Stimulated activated CD8-positive, alpha-beta memory T cell treated with anti-CD3 and anti-CD28 coated beads, Interleukin-7, amount 100 ng/mL, for 24 hours (primary cell): ENCODE measurements around the gene PLXNA1.

Experiments
- DNase-seq: peaks from one replicate; pipeline ENCODE4 v3.0.0-alpha.2; 2020; ENCODE audit warnings: low read depth

Gene PLXNA1

DNA sequence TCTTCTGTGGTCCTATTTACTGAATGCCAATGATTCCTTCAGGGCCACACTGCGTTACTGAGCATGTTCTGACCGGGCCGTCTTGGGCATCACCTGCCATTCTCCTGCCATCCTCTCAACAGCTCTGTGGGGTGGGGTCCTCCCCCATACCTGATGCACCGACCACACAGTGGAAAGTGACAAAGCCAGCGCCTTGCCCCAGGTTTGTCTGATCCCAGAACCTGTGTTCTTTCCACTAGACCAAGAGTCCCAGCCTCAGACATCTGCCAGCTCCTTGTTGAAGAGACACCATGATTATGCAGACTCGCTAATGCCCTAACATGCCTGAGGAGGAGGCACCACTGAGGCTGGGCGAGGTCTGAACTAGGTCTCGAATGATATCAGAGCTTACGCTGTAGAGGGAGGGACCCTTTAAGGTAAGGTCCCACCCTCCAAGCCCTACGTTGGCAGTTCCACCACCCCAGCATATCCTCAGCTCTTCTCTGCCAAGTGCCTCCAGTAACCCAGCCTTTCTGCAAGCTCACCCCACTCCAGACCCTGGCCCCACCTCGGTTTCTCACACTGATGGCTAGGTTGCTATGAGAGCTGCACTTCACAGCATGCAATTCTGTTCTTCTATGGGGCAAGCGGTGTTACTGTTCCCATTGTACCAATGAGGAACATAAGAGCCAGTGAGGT lies 29.8 kb upstream of the PLXNA1 start:
- no peak for DNase-seq

DNA sequence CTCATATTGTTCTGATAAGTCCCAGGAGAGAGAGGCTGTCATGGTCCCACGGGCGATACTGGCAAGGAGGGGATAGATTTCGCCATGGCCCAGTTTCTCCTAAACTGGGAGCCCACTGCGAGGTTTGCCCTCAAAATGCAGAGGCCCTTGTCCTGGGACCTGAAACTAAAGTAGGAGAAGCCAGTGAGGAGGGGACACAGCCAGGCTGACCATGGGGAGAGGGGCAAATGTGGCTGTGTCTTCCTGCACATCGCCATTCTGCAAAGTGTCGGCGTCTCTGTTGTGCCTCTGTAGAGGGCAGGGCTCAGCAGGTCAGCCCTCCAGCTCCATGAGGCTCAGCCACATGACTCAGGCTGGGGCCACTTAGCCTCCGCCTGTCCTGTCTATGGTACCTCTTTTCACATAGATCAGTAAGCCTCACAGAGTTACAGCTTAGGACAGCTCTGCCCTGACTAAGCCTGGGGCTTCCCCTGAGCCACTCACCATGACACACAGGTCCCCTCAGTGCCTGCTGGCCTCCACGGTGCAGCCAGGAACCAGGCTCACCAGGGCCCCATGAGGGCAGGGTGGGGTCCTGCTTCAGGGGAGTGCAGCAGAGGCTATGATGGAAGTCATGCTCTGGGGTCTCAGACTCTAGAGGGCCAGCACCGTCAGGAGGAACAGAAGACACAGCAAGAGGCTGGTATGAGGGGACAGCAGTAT lies 28.6 kb upstream of the PLXNA1 start:
- no peak for DNase-seq

DNA sequence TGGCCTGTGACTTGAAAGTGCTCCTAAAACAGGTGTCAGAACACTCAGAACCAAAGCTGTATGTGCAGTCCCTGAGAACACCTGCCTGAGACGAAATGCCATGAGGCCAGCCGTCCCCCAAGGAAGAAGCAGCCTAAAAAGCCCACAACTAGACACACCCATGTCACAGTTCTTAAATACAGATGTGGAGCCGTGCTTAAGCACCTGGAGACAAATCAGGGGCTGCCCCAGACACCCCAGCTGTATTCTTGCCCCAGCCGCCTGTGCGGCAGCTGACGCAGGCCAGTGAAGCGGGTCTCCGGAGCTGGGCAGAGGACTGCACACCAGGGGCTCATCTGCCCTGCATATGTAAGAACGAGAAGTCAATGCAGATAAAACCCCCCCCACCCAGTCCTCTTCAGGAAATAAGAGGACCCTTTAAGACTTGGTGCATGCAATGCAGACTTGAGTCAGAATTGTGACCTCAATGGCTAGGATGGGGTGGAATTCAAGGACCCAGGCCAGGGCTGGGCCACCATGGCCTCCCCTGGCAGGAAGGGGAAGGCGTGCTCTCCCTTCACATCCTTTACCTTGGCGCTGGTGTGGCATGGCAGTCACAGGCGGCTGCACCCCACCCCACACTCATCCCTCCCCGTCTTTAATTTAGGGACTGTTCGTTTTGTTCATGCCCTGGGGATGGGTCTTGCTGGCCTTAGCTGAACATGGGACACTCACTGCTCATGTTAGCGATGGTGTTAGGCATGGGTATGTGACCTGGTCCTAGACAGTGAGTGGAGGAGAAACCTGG lies 27.7 kb upstream of the PLXNA1 start:
- no peak for DNase-seq

DNA sequence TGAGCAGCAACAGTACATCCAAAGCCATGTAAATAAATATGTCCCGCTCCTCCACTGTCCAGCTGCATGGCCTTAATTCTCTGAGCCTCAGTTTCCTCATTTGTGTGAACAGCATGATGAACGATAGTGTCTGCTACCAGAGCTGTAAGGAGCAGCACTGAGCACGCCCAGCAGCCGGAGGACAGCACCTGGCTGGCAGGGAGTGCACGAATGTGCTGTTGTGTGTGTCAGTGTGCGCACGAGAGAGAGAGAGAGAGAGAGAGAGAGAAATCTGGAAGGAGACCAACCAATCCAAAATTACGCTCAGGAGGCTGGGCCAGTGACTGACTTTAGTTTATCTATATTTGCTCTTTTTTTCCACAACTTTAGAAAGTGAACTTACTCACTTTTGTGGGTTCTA lies 26.6 kb upstream of the PLXNA1 start:
- DNase-seq: no peak

DNA sequence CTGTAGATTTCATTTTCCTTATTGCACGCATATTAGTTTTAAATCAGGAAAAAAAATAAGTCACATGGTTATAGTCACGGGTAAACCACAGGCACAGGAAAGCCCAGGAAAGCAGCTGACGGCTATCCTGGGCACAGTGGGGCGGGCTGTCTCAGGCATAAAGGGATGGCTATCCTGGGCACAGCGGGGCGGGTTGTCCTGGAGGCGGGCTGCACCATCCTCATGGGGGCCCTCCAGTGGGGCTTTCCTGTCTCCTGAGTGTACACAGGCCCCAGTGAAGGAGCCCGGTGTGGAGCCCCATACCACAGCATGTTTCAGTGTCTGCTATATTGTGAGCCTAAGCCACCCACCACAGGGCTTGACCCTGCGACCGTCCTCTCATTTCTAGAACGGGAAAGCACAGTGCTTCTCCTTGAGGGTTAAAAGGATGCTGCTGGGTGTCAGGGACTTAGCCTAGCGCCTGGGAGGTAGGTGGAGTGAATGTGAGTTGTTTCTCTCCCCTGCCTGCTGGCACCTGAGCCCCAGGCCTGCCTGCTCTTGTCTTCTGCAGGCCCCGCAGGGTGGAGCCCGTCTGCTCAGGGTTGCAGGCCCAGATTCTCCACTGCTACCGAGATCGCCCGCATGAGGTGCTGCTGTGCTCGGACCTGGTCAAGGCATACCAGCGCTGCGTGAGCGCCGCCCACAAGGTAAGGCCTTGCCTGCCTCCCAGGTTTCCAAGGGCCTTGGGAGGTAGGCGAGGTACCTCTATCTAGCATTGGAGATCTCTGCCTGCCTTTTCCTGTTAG lies 25.9 kb upstream of the PLXNA1 start:
- no peak for DNase-seq

DNA sequence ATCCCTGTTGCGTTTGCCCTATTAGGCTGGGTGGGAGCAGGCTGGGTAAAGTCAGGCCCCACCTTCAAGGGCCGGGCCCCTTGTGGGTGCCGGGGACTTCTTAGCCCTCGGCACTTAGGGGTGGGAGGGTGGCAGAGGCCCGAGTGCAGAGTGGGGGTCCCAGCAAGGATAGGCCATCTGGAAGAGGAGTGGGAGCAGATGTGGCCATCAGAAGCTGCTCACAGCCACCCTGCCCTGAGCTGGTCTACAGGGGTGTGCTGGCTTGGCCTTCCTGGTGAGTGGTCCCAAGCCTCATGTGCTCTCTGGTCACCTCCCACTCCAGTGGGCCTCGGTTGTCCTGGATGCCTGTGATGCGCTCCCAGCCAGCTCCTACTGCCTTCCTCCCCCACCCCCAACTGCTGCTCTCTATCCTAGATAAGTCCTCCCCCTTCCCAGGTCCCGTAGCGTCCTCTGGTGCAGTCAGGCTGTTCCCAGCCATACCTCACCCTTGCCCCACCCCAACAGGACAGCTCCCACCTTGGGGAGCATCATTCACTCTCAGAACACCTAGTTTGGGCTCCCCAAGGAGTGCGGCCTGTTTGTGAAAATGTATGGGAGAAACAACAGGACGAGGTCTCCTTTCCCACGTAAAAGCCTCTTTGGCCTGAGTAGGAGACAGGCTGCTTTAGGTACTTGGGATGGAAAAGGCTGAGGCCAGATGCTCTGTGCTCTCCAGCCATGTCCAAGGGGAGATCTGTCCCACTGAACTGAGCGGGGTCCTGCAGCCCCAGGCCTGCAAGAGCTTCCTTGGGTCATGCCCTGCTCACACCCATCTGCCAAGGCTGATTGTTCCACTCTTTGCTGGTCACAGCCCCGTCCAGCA lies 24.9 kb upstream of the PLXNA1 start:
- DNase-seq: no peak

DNA sequence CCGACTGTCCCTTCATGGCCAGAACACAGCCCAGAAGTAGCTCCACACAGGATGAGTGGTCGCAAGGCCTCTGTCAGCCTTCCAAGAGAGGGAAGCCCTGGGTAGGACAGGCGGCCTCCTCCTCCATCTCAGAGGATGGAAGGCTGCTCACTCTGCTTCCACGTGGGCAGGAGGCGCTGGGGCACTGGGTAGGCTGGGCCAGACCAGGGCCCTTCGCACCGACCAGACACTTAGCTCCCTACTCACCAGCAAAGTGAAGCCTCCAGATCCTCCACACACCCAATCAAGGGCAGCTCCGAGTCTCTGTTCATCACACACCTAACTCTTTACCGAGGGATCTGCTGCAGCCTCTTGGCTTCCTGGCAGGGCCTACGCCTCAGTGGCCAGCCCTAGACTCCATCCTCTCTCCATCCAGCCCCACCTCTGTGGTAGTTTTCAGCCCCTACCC lies 24.3 kb upstream of the PLXNA1 start:
- no peak for DNase-seq

DNA sequence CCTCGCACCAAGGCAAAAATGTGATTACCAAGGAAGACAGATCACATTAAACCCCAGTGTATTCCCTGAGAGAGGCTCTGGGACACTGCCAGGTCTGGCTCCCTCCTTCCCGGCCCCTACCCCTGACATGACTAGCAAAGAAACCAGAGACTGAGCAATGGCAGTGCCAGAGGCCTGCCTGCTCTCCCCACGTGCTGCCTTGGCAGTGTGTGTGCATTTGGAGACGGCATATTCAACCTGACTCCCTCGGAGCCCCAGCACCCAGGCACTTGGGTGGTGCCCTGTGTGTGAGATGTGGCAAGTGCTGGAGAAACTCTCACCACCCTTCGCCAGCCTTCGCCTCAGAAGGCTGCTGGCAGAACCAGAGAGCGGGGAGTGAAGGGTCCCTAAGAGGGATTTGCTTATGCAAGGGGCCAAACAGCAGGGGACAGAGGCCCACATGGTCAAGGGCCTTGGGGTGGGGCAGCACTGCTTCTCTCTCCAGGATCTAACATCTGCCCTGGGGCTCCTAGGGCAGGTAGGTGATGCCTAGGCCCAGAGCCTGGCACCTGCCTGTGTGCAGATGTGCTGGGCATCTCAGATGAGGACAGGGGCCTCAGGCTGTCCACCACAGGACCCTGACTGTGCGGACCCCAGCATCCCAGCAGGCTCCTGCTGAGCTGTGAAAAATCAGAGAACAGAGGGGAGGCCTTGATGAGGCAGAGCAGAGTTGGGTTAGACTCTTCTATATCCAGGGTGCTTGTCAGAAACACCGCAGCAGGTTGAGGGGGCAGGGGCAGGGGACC lies 23.6 kb upstream of the PLXNA1 start:
- no peak for DNase-seq

DNA sequence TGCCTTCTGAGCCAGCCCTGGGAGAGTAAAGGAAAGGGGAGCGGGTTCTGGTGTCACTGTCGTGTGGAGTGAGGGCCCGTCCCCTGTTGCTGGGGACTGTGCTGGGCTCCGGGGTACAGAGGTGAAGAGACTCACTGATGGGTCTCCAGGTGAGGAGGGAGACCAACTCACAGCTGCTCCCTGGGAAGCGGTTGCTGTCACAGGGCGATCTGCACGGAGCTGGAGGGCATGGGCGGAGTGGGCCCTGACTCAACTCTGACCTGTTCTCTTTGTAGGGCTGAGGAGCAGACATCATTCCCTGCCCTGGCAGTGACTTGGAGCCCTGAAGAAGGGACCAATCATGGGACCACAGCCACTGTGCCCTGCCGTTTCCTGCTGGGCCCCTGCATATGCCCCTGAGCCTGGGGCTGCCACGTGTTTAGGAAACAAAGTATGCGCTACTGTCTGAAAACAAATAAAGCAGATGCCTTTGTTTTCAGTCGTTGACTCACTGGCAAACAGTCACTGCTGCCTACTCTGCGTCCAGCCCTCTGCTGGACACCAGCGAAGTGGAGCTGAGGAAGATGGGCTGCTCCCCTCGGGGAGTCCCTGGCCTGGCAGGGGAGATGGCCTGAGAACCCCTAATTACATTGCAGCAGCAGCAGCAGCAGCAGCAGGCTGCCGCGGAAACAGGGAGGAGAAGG lies 22.9 kb upstream of the PLXNA1 start:
- no peak for DNase-seq

DNA sequence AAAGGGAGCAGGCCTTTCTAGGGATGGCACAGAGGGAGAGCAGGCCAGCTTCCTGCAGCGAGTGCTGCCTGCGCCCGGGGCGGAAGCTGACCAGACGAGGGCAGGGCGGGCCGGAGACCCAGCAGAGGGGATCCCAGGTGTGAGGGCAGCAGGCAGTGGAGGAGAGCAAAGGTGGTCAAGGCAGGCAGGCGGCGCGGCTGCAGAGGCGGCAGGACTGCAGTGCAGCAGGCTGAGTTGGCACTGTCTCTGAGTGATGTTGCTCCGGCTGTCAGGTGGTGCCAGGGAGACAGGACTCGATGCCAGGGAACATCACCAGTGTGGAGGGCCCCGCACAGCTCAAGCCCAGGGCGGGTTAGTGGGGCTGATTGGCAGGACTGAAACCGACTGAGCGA lies 22.3 kb upstream of the PLXNA1 start:
- no peak for DNase-seq

DNA sequence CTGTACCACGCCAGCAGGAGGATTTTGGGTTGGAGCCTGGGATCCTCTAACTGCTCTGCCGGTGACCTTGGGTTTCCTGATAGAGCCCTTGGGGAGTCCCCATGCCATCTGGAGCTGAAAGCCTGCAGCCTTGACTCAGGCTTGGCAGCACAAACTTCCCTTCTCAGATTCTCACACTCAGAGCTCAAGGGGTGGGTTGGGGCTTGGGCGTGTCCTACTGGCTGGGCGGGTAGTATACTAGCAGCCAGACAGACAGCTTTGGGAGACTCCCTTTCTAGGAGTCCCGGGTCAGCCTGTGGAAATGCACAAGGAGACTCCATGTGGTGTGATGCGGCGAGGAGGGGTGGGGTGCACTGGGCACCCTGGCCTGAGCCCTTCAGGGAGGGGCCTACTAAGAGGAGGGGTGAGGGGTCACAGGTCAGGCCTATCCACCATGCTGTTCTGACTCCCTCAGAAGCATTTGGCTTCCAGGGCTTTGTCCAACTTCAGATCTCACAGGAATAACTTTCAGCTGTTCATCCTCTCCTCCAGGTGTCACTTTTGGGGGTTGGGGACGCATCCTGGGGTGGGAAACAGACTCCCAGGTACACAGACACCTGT lies 21.6 kb upstream of the PLXNA1 start:
- no peak for DNase-seq

DNA sequence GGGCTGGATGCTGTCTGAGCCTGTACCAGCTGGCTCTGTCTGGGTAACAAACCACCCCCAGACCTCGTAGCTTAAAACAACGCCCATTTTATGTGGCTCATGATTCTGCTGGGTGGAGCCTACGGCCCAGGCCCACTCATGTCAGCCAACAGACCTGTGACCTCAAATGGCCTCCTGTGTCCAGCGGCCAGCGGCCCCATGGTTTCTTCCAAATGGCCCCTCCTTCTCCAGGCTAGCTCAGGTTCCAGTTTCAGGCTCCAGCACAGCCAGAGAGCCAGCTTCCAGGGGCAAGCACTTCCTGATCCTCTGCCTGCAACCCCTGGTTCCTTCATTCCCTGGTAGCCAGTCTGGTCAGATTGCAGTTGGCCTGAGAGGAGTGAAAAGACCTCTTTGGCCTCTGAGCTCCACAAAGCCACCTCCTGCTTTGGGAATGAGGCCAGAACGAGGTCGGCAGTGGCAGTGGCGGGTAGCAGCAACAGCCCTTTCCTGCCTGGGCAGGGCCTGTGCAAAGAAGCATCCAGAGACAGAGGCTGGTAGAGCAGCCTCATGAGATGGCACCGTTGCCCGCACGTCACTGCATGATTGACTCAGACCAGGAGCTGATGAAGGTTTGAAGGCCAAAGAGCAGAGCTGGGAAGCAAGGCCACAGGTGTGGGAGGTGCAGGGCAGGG lies 21.0 kb upstream of the PLXNA1 start:
- no peak for DNase-seq

DNA sequence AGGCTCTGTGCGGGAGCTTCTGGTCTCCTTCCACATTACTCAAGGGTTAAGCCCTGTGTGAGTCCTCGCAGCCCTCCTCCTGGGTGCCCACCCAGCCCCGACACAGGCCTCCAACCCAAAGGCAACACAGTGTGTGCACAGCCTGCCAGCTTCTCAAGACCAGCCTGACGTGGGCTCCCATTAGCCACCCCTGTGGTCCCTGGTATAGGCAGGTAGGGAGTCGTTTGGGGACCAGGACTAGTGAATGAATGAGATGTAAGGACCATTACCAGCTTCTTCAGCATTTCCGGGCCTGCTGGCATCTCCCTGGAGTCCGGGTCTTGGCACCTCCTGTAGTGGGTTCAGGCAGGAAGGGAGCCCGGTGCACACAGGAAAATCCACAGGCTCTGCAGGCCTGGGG lies 20.2 kb upstream of the PLXNA1 start:
- DNase-seq: no peak

DNA sequence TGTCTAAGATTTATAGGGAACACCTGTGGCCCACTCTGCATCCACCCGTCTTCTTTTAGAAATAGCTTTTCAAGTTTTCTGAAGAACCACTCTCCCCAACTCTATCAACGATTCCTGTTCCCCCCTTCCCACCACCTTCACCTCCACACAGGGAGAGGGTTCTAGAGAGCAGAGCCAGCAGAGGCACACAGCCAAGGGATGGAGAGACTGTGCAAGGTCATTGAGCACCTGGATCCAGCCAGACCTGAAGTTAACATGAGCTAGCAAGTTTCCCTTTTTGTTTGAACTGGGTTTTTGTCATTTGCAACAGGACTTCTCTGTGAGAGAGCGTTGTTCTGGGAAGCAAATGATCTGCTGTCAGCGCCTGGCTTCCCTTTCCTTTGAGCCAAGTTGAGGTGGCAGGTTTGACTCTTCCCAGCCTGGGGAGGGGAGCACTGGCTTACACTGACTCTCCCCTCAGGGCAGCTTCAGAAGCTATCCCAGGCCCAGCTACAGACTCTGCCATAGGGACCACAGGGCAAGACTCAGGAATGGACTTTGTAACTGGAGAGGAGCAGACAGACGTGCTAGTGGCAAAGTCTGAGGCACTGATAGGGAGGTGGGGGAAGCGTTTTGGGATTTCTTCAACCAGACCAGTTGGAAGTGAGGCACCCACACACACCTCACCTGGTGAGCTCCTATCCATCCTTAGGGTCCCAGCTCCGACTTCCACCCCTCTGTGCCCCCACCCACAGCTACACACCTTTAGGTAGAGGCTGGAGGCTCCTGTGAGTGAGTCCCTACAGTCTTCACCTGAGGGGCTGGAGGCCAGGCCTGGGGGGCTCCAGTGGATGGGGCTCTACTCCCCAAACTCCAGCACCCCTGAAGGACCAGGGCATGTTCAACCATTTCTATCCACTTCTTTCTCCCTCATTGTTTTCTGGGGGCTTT lies 19.4 kb upstream of the PLXNA1 start:
- DNase-seq: no peak

DNA sequence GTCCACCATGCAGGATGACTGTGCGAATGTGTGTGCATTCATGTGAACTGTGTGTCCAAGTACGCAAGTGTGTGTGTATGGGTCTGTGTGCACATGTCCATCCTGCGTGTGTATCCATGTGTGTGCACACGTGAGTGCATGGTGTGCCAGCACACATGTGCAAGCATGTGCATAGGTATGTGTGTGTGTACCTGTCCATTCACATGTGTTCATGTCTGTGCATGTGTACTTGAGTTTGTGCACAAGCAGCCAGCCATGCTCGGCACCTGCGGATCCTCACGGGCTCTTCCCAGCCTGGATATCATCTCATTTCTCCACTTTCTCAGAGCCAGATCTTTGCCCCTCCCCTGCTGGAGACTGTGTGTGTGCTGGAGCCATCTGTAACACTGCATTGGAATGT lies 18.7 kb upstream of the PLXNA1 start:
- no peak for DNase-seq

DNA sequence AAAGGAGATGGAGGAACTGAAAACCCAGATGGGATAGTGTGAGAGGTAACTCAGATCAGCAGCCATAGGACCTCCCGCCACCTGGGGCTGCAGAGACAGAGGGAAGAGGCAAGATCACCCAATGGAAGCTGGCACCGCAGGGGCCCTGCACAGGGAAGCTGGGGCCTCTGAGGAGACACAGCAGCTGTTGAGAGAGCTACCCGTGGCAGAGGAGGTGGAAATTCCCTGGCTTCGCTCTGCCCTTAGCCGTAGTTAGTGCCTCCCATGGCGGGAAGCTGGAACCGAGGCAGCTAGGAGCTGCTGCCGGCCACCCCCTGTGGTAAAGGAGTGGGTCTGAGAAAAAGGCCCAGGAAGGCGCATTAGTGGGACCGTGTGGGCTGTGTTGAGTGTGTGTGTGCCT lies 18.0 kb upstream of the PLXNA1 start:
- no peak for DNase-seq

DNA sequence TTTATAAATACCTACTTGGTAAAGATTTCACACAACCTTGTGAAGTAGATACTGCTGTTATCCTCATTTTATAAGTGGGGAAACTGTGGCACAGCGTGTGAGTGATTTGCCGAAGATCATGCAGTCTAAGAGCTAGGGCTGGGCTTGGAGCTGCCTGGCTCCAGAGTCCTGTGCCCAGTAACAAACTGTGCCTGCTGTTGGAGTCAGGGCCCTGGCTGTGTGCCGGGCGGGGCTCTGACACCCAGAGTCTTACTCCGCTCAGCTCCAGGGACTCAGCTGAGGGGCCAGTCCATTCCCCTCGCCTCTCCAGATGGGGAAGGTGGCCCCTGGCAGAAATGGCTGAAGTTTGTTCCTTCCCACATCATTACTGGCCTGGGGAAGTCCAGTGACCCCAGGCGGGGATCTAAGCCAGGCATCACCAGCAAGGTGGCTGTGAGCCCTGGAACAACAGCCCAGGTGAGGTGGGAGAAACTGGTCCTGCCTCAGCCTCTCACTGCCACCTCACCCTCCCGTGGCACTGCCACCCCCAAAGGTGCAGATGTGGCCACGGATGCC lies 17.3 kb upstream of the PLXNA1 start:
- DNase-seq: no peak

DNA sequence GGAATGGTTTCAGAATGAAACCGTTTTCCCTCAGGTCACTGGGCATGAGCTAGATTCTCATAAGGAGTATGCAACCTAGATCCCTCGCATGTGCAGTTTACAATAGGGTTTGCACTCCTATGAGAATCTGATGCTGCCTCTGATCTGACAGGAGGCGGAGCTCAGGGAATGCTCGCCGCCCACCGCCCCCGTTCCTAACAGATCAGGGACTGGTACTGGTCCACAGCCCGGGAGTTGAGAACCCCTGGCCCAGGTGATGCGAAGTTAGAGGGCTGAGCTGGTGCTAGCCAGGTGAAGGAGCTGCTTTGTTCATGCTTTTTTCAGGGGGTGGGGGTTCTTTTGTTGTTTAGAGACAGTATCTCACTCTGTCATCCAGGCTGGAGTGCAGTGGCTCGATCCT lies 15.5 kb upstream of the PLXNA1 start:
- no peak for DNase-seq
